Measurements from ENCODE around the gene SLC12A2. TPM values are rescaled to one million over a fixed set of nuclear protein-coding genes. Genes with fewer than 3 reads are reported as not detected.
A peak's percentile ranks its signal among the peaks of the same experiment; 100 is the strongest.

The SLC12A2 gene
- total RNA-seq (2014; rRNA removed; shearing (Covaris generic)): 25.0 and 48.9 TPM in 2 replicates

GRCh38 chr5:128083033-128083810, at the start of gene SLC12A2:
SLC12A2 (plus strand) TSS chr5:128083766; CDS start chr5:128083955, 189 bp downstream.
- peak; percentile 95 for DNase-seq (ENCODE audit: low read depth)

GRCh38 chr5:128035689-128036088, 47.9 kb upstream of the SLC12A2 start:
- no peak for DNase-seq (ENCODE audit: low read depth)

GRCh38 chr5:128036950-128037349, 46.6 kb upstream of the SLC12A2 start:
- DNase-seq (ENCODE audit: low read depth): peak; percentile 78

GRCh38 chr5:128038643-128039042, 44.9 kb upstream of the SLC12A2 start:
- DNase-seq (ENCODE audit: low read depth): peak; percentile 79

- peak; percentile 5 for DNase-seq (ENCODE audit: low read depth)
Measured at GRCh38 chr5:128040927-128041326, 42.6 kb upstream of the SLC12A2 start.

- DNase-seq (ENCODE audit: low read depth): peak; percentile 38
Measured at GRCh38 chr5:128052780-128053179, 30.8 kb upstream of the SLC12A2 start.

GRCh38 chr5:128053291-128053954, 30.1 kb upstream of the SLC12A2 start:
- DNase-seq (ENCODE audit: low read depth): peak; percentile 15

GRCh38 chr5:128060644-128061385, 22.8 kb upstream of the SLC12A2 start:
- no peak for DNase-seq (ENCODE audit: low read depth)

GRCh38 chr5:128062172-128062746, 21.3 kb upstream of the SLC12A2 start:
- DNase-seq (ENCODE audit: low read depth): peak; percentile 71

- DNase-seq (ENCODE audit: low read depth): no peak
Measured at GRCh38 chr5:128074171-128074570, 9.4 kb upstream of the SLC12A2 start.

- no peak for DNase-seq (ENCODE audit: low read depth)
Measured at GRCh38 chr5:128074953-128075352, 8.6 kb upstream of the SLC12A2 start.

- DNase-seq (ENCODE audit: low read depth): no peak
Measured at GRCh38 chr5:128077526-128077925, 6.0 kb upstream of the SLC12A2 start.

GRCh38 chr5:128081111-128081851, 2.3 kb upstream of the SLC12A2 start:
- peak; percentile 29 for DNase-seq (ENCODE audit: low read depth)

GRCh38 chr5:128082551-128083032, 974 bp upstream of the SLC12A2 start:
- no peak for DNase-seq (ENCODE audit: low read depth)

- DNase-seq (ENCODE audit: low read depth): no peak
Measured at GRCh38 chr5:128083811-128084227, 253 bp downstream of the SLC12A2 start.

GRCh38 chr5:128084228-128085167, 932 bp downstream of the SLC12A2 start:
- peak; percentile 48 for DNase-seq (ENCODE audit: low read depth)

GRCh38 chr5:128085413-128085812, 1.8 kb downstream of the SLC12A2 start:
- no peak for DNase-seq (ENCODE audit: low read depth)

GRCh38 chr5:128091579-128091978, 8.0 kb downstream of the SLC12A2 start:
- DNase-seq (ENCODE audit: low read depth): no peak

- DNase-seq (ENCODE audit: low read depth): no peak
Measured at GRCh38 chr5:128092144-128092543, 8.6 kb downstream of the SLC12A2 start.

- peak; percentile 50 for DNase-seq (ENCODE audit: low read depth)
Measured at GRCh38 chr5:128093368-128093767, 9.8 kb downstream of the SLC12A2 start.
